HepG2 (cell line): ENCODE results near the gene NAV2. TPM values are rescaled to one million over a fixed set of nuclear protein-coding genes. Genes with fewer than 3 reads are reported as not detected.

Experiments
- ARID3A ChIP-seq: IDR thresholded peaks from 2 replicates; pipeline ENCODE4 v1.6.1; 2012; ENCODE audit warnings: low read depth, low read length, improper control_type of control experiment
- ARID4A ChIP-seq: sonication (generic); formaldehyde crosslinking; IDR thresholded peaks from 2 replicates; pipeline ENCODE4 v1.5.0; 2020; ENCODE audit warnings: mild to moderate bottlenecking, missing genetic modification reagents, borderline replicate concordance
- ATRX ChIP-seq: sonication (generic); formaldehyde crosslinking; IDR thresholded peaks from 2 replicates; pipeline ENCODE4 v1.4.0; 2020; ENCODE audit warnings: missing genetic modification reagents, borderline replicate concordance
- BCL3 ChIP-seq: sonication (generic); formaldehyde crosslinking; IDR thresholded peaks from 2 replicates; pipeline ENCODE4 v1.5.1; 2020; ENCODE audit warnings: mild to moderate bottlenecking, missing genetic modification reagents, moderate library complexity
- FUBP1 ChIP-seq: sonication (generic); formaldehyde crosslinking; IDR thresholded peaks from 2 replicates; pipeline ENCODE4 v1.5.1; 2020; ENCODE audit warnings: missing genetic modification reagents, mild to moderate bottlenecking, borderline replicate concordance
- IKZF1 ChIP-seq: fragments of 450-650 bp; IDR thresholded peaks from 2 replicates; pipeline ENCODE4 v1.7.1; 2016
- MEIS1 ChIP-seq: sonication (generic); formaldehyde crosslinking; IDR thresholded peaks from 2 replicates; pipeline ENCODE4 v1.9.0; 2021; ENCODE audit warnings: mild to moderate bottlenecking, missing genetic modification reagents, moderate library complexity, borderline replicate concordance
- NR2F6 ChIP-seq, 2 experiments: IDR thresholded peaks; 2 replicates each; pipeline ENCODE4 v1.6.1; 2016; ENCODE audit warnings: antibody characterized with exemption in 1 of 2, mild to moderate bottlenecking in 1 of 2
- PCBP2 ChIP-seq: fragments of 200-400 bp; formaldehyde crosslinking; optimal IDR thresholded peaks from 2 replicates; pipeline ENCODE3; 2018; ENCODE audit warnings: low read length, low read depth; ENCODE audit not compliant: poor library complexity, severe bottlenecking
- RAD51 ChIP-seq: fragments of 450-650 bp; IDR thresholded peaks from 2 replicates; pipeline ENCODE4 v1.6.1; 2016; ENCODE audit warnings: borderline replicate concordance
- RBFOX2 ChIP-seq: fragments of 200-400 bp; formaldehyde crosslinking; IDR thresholded peaks from 2 replicates; pipeline ENCODE4 v1.6.1; 2017; ENCODE audit warnings: low read depth, mild to moderate bottlenecking, low read length
- TCF7 ChIP-seq: sonication (generic); IDR thresholded peaks from 2 replicates; pipeline ENCODE4 v1.6.1; 2016; ENCODE audit warnings: antibody characterized with exemption, low read depth
- THAP11 ChIP-seq: IDR thresholded peaks from 2 replicates; pipeline ENCODE4 v1.6.1; 2016; ENCODE audit warnings: missing biosample characterization, missing genetic modification reagents
- ZBTB7A ChIP-seq: sonication (generic); formaldehyde crosslinking; IDR thresholded peaks from 2 replicates; pipeline ENCODE4 v1.8.0; 2022; ENCODE audit warnings: mild to moderate bottlenecking, missing genetic modification reagents
- ZNF496 ChIP-seq: sonication (generic); formaldehyde crosslinking; IDR thresholded peaks from 2 replicates; pipeline ENCODE4 v1.8.1; 2023; ENCODE audit warnings: mild to moderate bottlenecking, moderate library complexity, missing genetic modification reagents; ENCODE audit not compliant: insufficient replicate concordance
- ZNF589 ChIP-seq: sonication (generic); formaldehyde crosslinking; conservative IDR thresholded peaks from 2 replicates; pipeline ENCODE4 v1.8.0; 2022; ENCODE audit warnings: mild to moderate bottlenecking, moderate library complexity, missing genetic modification reagents
- ZNF850 ChIP-seq: sonication (generic); formaldehyde crosslinking; conservative IDR thresholded peaks from 2 replicates; pipeline ENCODE4 v1.9.0; 2021; ENCODE audit warnings: mild to moderate bottlenecking, missing genetic modification reagents
- ZSCAN9 ChIP-seq: IDR thresholded peaks from 2 replicates; pipeline ENCODE4 v1.6.1; 2016; ENCODE audit warnings: borderline replicate concordance
- polyA plus RNA-seq, 8 experiments: library from polyadenylated mRNA; depleted of rRNA in 3 of 8; stranded (reverse) in 7 of 8; unstranded in 1 of 8; fragments of >200 nt; fragmentation: Illumina TruSeq in 4 of 8; extraction: Trizol in 4 of 8; gene quantifications; 2 replicates each; pipeline versions ENCODE4 v1.2.1 to v1.2.3, GENCODE V29; 2011 to 2016; ENCODE audit warnings: low read depth in 4 of 8, missing spikeins in 1 of 8, mixed read lengths in 1 of 8; ENCODE audit not compliant: insufficient read depth in 1 of 8
- total RNA-seq, 5 experiments: library from RNA; depleted of rRNA; stranded (reverse); fragments of >200 nt; fragmentation: Illumina TruSeq; extraction: Trizol; gene quantifications; 2 replicates each; pipeline ENCODE4 v1.2.3, GENCODE V29; 2016; ENCODE audit warnings: low read depth in 1 of 5

Gene NAV2
- total and polyA plus RNA-seq, 2 of the 13 experiments (the other 11 are each of a cell fraction or from before 2014, with no cell fraction given), result 9.3 to 34.6 TPM

GRCh38 chr11:20013346-20014066 is 300.9 kb downstream of the NAV2 start (continued):
- peak; percentile 40; the same call in 1 of the 2 replicates for TF ChIP-seq ARID4A
- TF ChIP-seq ZBTB7A (CRISPR knock-in tag), result no peak
- TF ChIP-seq BCL3 (CRISPR knock-in tag), result no peak; the same call in 1 of the 2 replicates
- TF ChIP-seq IKZF1, result no peak
- no peak for TF ChIP-seq ATRX
- TF ChIP-seq RAD51, result no peak
- no peak for TF ChIP-seq RBFOX2
- no peak for TF ChIP-seq ZNF589 (CRISPR knock-in tag)
- no peak for TF ChIP-seq ZNF496 (CRISPR knock-in tag)
- no peak for TF ChIP-seq MEIS1 (CRISPR knock-in tag)
- no peak for TF ChIP-seq ZNF850 (CRISPR knock-in tag)
- no peak for TF ChIP-seq PCBP2
- TF ChIP-seq ZSCAN9 (CRISPR knock-in tag), result no peak
- TF ChIP-seq ARID3A, result peak; percentile 48; the same call in 1 of the 2 replicates
- TF ChIP-seq FUBP1, result no peak
- no peak for TF ChIP-seq THAP11
- TF ChIP-seq NR2F6 (IDR thresholded peaks at IDR 0.05), result no peak
- 0 out of 2 replicates have a peak, but pooled peaks have one; percentile 18 for TF ChIP-seq NR2F6 (CRISPR knock-in tag; IDR thresholded peaks at IDR 0.05)
- no peak for TF ChIP-seq TCF7
